ENCODE data around the gene PPP1R15B.

PPP1R15B gene

GRCh38 chr1:204429746-204430145 is 18.1 kb upstream of the PPP1R15B start:
- H3K56ac ChIP-seq (ENCODE audit: low read length): no peak overlapping the region
- DNase-seq: no peak
- peaks cover 4% of the 10 kb centered on the region for H3K36me3 ChIP-seq (ENCODE audit: control insufficient read depth, insufficient read depth, low read length)
- no peak overlapping the region for H3K18ac ChIP-seq (ENCODE audit: low read length)
- H4K8ac ChIP-seq (ENCODE audit: low read depth, low read length): no peak overlapping the region
- no peak overlapping the region for H2BK5ac ChIP-seq (ENCODE audit: low read length)
- no peaks in the 10 kb centered on the region for H3K79me1 ChIP-seq (ENCODE audit: low read length)
- no peaks in the 10 kb centered on the region for H3K4me1 ChIP-seq (ENCODE audit: control insufficient read depth, low read depth, low read length)
- no peaks in the 10 kb centered on the region for H3K27me3 ChIP-seq (ENCODE audit: insufficient read depth, low read length, poor library complexity)
- no peak overlapping the region for H3K9ac ChIP-seq (ENCODE audit: low read length)
- no peak overlapping the region for H4K5ac ChIP-seq (ENCODE audit: low read length)
- no peaks in the 10 kb centered on the region for H3K79me2 ChIP-seq (ENCODE audit: control insufficient read depth, insufficient read depth, low read length)
- no peak overlapping the region for H3K27ac ChIP-seq (ENCODE audit: low read depth, low read length)
- H2BK15ac ChIP-seq (replicated peaks; ENCODE audit: low read depth): no peak overlapping the region
- WGBS (ENCODE audit: extremely low coverage, insufficient coverage, low lambda C conversion rate): no CpG with 5 or more reads among the region's 18 CpGs
- no peak overlapping the region for H3K23ac ChIP-seq (ENCODE audit: low read length)
- H2BK120ac ChIP-seq (ENCODE audit: low read depth, low read length): no peak overlapping the region
- no peak overlapping the region for H3K4me2 ChIP-seq (ENCODE audit: low read length)
- H2AK5ac ChIP-seq (ENCODE audit: low read length): no peak overlapping the region
- H3K4ac ChIP-seq (ENCODE audit: low read depth, low read length): no peak overlapping the region
- H3K4me3 ChIP-seq (ENCODE audit: low read length): no peak overlapping the region

GRCh38 chr1:204426971-204427701 is 15.5 kb upstream of the PPP1R15B start:
- no CpG with 5 or more reads among the region's 9 CpGs for WGBS (ENCODE audit: extremely low coverage, insufficient coverage, low lambda C conversion rate)
- H3K23ac ChIP-seq (ENCODE audit: low read length): no peak overlapping the region
- H3K9ac ChIP-seq (ENCODE audit: low read length): no peak overlapping the region
- H3K4me2 ChIP-seq (ENCODE audit: low read length): no peak overlapping the region
- no peak overlapping the region for H2BK15ac ChIP-seq (replicated peaks; ENCODE audit: low read depth)
- H3K79me2 ChIP-seq (ENCODE audit: control insufficient read depth, insufficient read depth, low read length): no peaks in the 10 kb centered on the region
- no peak overlapping the region for H2BK120ac ChIP-seq (ENCODE audit: low read depth, low read length)
- H3K79me1 ChIP-seq (ENCODE audit: low read length): no peaks in the 10 kb centered on the region
- no peak overlapping the region for H2BK5ac ChIP-seq (ENCODE audit: low read length)
- H3K4me1 ChIP-seq (ENCODE audit: control insufficient read depth, low read depth, low read length): no peaks in the 10 kb centered on the region
- H3K4me3 ChIP-seq (ENCODE audit: low read length): no peak overlapping the region
- no peak overlapping the region for H4K5ac ChIP-seq (ENCODE audit: low read length)
- no peaks in the 10 kb centered on the region for H3K27me3 ChIP-seq (ENCODE audit: insufficient read depth, low read length, poor library complexity)
- H4K8ac ChIP-seq (ENCODE audit: low read depth, low read length): no peak overlapping the region
- no peak overlapping the region for H3K27ac ChIP-seq (ENCODE audit: low read depth, low read length)
- H3K4ac ChIP-seq (ENCODE audit: low read depth, low read length): no peak overlapping the region
- H2AK5ac ChIP-seq (ENCODE audit: low read length): no peak overlapping the region
- no peak for DNase-seq
- H3K56ac ChIP-seq (ENCODE audit: low read length): no peak overlapping the region
- no peak overlapping the region for H3K18ac ChIP-seq (ENCODE audit: low read length)
- H3K36me3 ChIP-seq (ENCODE audit: control insufficient read depth, insufficient read depth, low read length): peaks cover 3% of the 10 kb centered on the region

GRCh38 chr1:204426474-204426873 is 14.9 kb upstream of the PPP1R15B start:
- Histone ChIP-seq H2BK5ac (ENCODE audit: low read length) (peak overlapping the region; percentile 20), H3K27ac (ENCODE audit: low read depth, low read length) (no peak overlapping the region), H3K23ac (ENCODE audit: low read length) (no peak overlapping the region), H3K4me2 (ENCODE audit: low read length) (no peak overlapping the region), H3K27me3 (ENCODE audit: insufficient read depth, low read length, poor library complexity) (no peaks in the 10 kb centered on the region), H3K18ac (ENCODE audit: low read length) (no peak overlapping the region), H3K4me3 (ENCODE audit: low read length) (no peak overlapping the region), H3K79me1 (ENCODE audit: low read length) (no peaks in the 10 kb centered on the region), H3K56ac (ENCODE audit: low read length) (no peak overlapping the region), H3K4ac (ENCODE audit: low read depth, low read length) (no peak overlapping the region), H2BK120ac (ENCODE audit: low read depth, low read length) (no peak overlapping the region), H4K5ac (ENCODE audit: low read length) (no peak overlapping the region), H3K9ac (ENCODE audit: low read length) (no peak overlapping the region), H3K36me3 (ENCODE audit: control insufficient read depth, insufficient read depth, low read length) (no peaks in the 10 kb centered on the region), H4K8ac (ENCODE audit: low read depth, low read length) (no peak overlapping the region), H3K79me2 (ENCODE audit: control insufficient read depth, insufficient read depth, low read length) (no peaks in the 10 kb centered on the region), H2BK15ac (replicated peaks; ENCODE audit: low read depth) (no peak overlapping the region), H2AK5ac (ENCODE audit: low read length) (no peak overlapping the region), H3K4me1 (ENCODE audit: control insufficient read depth, low read depth, low read length) (no peaks in the 10 kb centered on the region)
- no CpG with 5 or more reads among the region's 2 CpGs for WGBS (ENCODE audit: extremely low coverage, insufficient coverage, low lambda C conversion rate)
- DNase-seq: no peak

GRCh38 chr1:204426035-204426436 is 14.4 kb upstream of the PPP1R15B start:
- Histone ChIP-seq H3K36me3 (ENCODE audit: control insufficient read depth, insufficient read depth, low read length) (no peaks in the 10 kb centered on the region), H3K4ac (ENCODE audit: low read depth, low read length) (no peak overlapping the region), H3K23ac (ENCODE audit: low read length) (no peak overlapping the region), H3K4me3 (ENCODE audit: low read length) (no peak overlapping the region), H3K79me2 (ENCODE audit: control insufficient read depth, insufficient read depth, low read length) (no peaks in the 10 kb centered on the region), H2BK120ac (ENCODE audit: low read depth, low read length) (no peak overlapping the region), H3K18ac (ENCODE audit: low read length) (no peak overlapping the region), H3K4me1 (ENCODE audit: control insufficient read depth, low read depth, low read length) (no peaks in the 10 kb centered on the region), H3K27ac (ENCODE audit: low read depth, low read length) (no peak overlapping the region), H4K5ac (ENCODE audit: low read length) (no peak overlapping the region), H2AK5ac (ENCODE audit: low read length) (no peak overlapping the region), H3K27me3 (ENCODE audit: insufficient read depth, low read length, poor library complexity) (no peaks in the 10 kb centered on the region), H2BK5ac (ENCODE audit: low read length) (no peak overlapping the region), H3K4me2 (ENCODE audit: low read length) (no peak overlapping the region), H3K9ac (ENCODE audit: low read length) (no peak overlapping the region), H2BK15ac (replicated peaks; ENCODE audit: low read depth) (no peak overlapping the region), H3K56ac (ENCODE audit: low read length) (no peak overlapping the region), H4K8ac (ENCODE audit: low read depth, low read length) (no peak overlapping the region), H3K79me1 (ENCODE audit: low read length) (no peaks in the 10 kb centered on the region)
- WGBS (ENCODE audit: extremely low coverage, insufficient coverage, low lambda C conversion rate): no CpG with 5 or more reads among the region's 5 CpGs
- DNase-seq: peak; percentile 58

GRCh38 chr1:204424621-204425020 is 13.0 kb upstream of the PPP1R15B start:
- peaks cover 3% of the 10 kb centered on the region for H3K4me1 ChIP-seq (ENCODE audit: control insufficient read depth, low read depth, low read length)
- no peak overlapping the region for H4K5ac ChIP-seq (ENCODE audit: low read length)
- no peak overlapping the region for H2BK5ac ChIP-seq (ENCODE audit: low read length)
- no peak overlapping the region for H3K9ac ChIP-seq (ENCODE audit: low read length)
- H3K79me1 ChIP-seq (ENCODE audit: low read length): no peaks in the 10 kb centered on the region
- no peaks in the 10 kb centered on the region for H3K27me3 ChIP-seq (ENCODE audit: insufficient read depth, low read length, poor library complexity)
- H3K4ac ChIP-seq (ENCODE audit: low read depth, low read length): no peak overlapping the region
- H3K36me3 ChIP-seq (ENCODE audit: control insufficient read depth, insufficient read depth, low read length): no peaks in the 10 kb centered on the region
- H2BK15ac ChIP-seq (replicated peaks; ENCODE audit: low read depth): no peak overlapping the region
- WGBS (ENCODE audit: extremely low coverage, insufficient coverage, low lambda C conversion rate): no CpG with 5 or more reads among the region's 10 CpGs
- H2BK120ac ChIP-seq (ENCODE audit: low read depth, low read length): no peak overlapping the region
- no peak overlapping the region for H3K23ac ChIP-seq (ENCODE audit: low read length)
- no peak overlapping the region for H3K18ac ChIP-seq (ENCODE audit: low read length)
- H3K4me2 ChIP-seq (ENCODE audit: low read length): no peak overlapping the region
- no peak overlapping the region for H3K4me3 ChIP-seq (ENCODE audit: low read length)
- H3K79me2 ChIP-seq (ENCODE audit: control insufficient read depth, insufficient read depth, low read length): no peaks in the 10 kb centered on the region
- H3K56ac ChIP-seq (ENCODE audit: low read length): no peak overlapping the region
- H4K8ac ChIP-seq (ENCODE audit: low read depth, low read length): no peak overlapping the region
- no peak overlapping the region for H3K27ac ChIP-seq (ENCODE audit: low read depth, low read length)
- DNase-seq: no peak
- H2AK5ac ChIP-seq (ENCODE audit: low read length): no peak overlapping the region
